Astrocyte (in vitro differentiated cells and primary cell): Measurements from ENCODE around the gene COL19A1. TPM values are rescaled to one million over a fixed set of nuclear protein-coding genes. Genes with fewer than 3 reads are reported as not detected.

ENCODE experiments used
- DNase-seq: peaks from one replicate; pipeline ENCODE4 v3.0.0-alpha.2; 2010; ENCODE audit warnings: low read depth
- FAIRE-seq: peaks from 2 replicates; lab custom pipeline; 2011; peaks lifted over from hg19 to GRCh38; lab: Jason Lieb, UNC
- H2AFZ ChIP-seq: 2 replicates; pipeline ENCODE4 v1.6.0; 2012; ENCODE audit warnings: low read depth, low read length, inconsistent platforms
- H3K27ac ChIP-seq: 2 replicates; pipeline ENCODE4 v1.5.1; 2011; ENCODE audit warnings: low read depth, low read length, inconsistent platforms
- H3K27me3 ChIP-seq: 2 replicates; pipeline ENCODE4 v1.6.0; 2011; ENCODE audit warnings: low read length, inconsistent platforms; ENCODE audit not compliant: insufficient read depth
- H3K36me3 ChIP-seq: 2 replicates; pipeline ENCODE4 v1.5.1; 2011; ENCODE audit warnings: low read length, inconsistent platforms; ENCODE audit not compliant: insufficient read depth
- H3K4me1 ChIP-seq: 2 replicates; pipeline ENCODE4 v1.5.1; 2011; ENCODE audit warnings: low read length, inconsistent platforms; ENCODE audit not compliant: insufficient read depth
- H3K4me2 ChIP-seq: 2 replicates; pipeline ENCODE4 v1.6.0; 2012; ENCODE audit warnings: low read length, inconsistent platforms
- H3K4me3 ChIP-seq: 2 replicates; pipeline ENCODE4 v1.5.1; 2011; ENCODE audit warnings: low read depth, mild to moderate bottlenecking, low read length, inconsistent platforms; ENCODE audit not compliant: insufficient read depth
- H3K79me2 ChIP-seq: 2 replicates; pipeline ENCODE4 v1.6.0; 2012; ENCODE audit warnings: mild to moderate bottlenecking, low read length, inconsistent platforms; ENCODE audit not compliant: insufficient read depth
- H3K9ac ChIP-seq: 2 replicates; pipeline ENCODE4 v1.6.0; 2012; ENCODE audit warnings: mild to moderate bottlenecking, low read length, inconsistent platforms
- H3K9me3 ChIP-seq: 2 replicates; pipeline ENCODE4 v1.5.1; 2012; ENCODE audit warnings: low read depth, mild to moderate bottlenecking, low read length, inconsistent platforms; ENCODE audit not compliant: insufficient read depth
- H4K20me1 ChIP-seq: 2 replicates; pipeline ENCODE4 v1.6.0; 2012; ENCODE audit warnings: low read length, inconsistent platforms; ENCODE audit not compliant: insufficient read depth
- H3K27ac Mint-ChIP-seq: one replicate; pipeline ENCODE4 v1.8.0; 2021; ENCODE audit warnings: mild to moderate bottlenecking, mixed read lengths; ENCODE audit not compliant: unreplicated experiment
- H3K27me3 Mint-ChIP-seq: one replicate; pipeline ENCODE4 v1.8.0; 2021; ENCODE audit warnings: low read depth, mixed read lengths; ENCODE audit not compliant: unreplicated experiment
- H3K36me3 Mint-ChIP-seq: one replicate; pipeline ENCODE4 v1.8.0; 2021; ENCODE audit warnings: low read depth, mixed read lengths; ENCODE audit not compliant: unreplicated experiment
- H3K4me1 Mint-ChIP-seq: one replicate; pipeline ENCODE4 v1.8.0; 2021; ENCODE audit warnings: low read depth, mixed read lengths; ENCODE audit not compliant: unreplicated experiment
- H3K4me3 Mint-ChIP-seq: one replicate; pipeline ENCODE4 v1.8.0; 2021; ENCODE audit warnings: mild to moderate bottlenecking, moderate library complexity, mixed read lengths; ENCODE audit not compliant: unreplicated experiment
- H3K9me3 Mint-ChIP-seq: one replicate; pipeline ENCODE4 v1.8.0; 2021; ENCODE audit warnings: mild to moderate bottlenecking, mixed read lengths; ENCODE audit not compliant: unreplicated experiment
- EZH2 ChIP-seq: IDR thresholded peaks from 2 replicates; pipeline ENCODE4 v1.6.1; 2012; ENCODE audit warnings: mild to moderate bottlenecking, low read length, inconsistent platforms; ENCODE audit not compliant: insufficient read depth
- total RNA-seq: library from RNA; stranded (reverse); gene quantifications from 2 replicates; pipeline ENCODE4 v1.2.1, GENCODE V29; 2021
- TF ChIP-seq, protein P1 (sequence below): IDR thresholded peaks from 2 replicates; pipeline ENCODE4 v1.5.1; 2011; ENCODE audit warnings: low read depth, mild to moderate bottlenecking, inconsistent platforms, low read length, moderate library complexity; ENCODE audit not compliant: insufficient read depth

COL19A1 gene
- total RNA-seq, 1 donor from 2014 or later = 0.18 TPM

DNA sequence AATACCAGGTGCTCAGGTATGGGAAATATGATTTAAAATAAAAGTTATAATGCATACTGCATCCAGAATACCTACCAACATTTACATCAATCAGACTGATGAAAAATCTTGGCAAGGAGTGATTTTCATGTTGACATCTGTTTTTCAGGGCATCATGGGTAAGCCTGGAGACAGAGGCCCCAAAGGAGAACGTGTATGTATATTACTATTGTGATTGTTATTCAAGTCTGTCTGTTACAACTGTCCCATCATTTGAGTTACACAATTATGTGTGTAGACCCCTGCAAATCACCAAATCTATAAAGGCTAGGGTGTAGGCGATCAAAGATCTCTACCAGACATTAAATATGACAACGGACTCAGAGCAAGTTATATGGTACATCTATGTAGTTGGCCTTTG lies 318.4 kb downstream of the COL19A1 start:
- no peak overlapping the region for H3K4me3 ChIP-seq
- H3K79me2 ChIP-seq = no peaks in the 10 kb centered on the region
- H4K20me1 ChIP-seq = no peaks in the 10 kb centered on the region
- DNase-seq (no peak), FAIRE-seq (no peak)
- H3K27me3 ChIP-seq = no peaks in the 10 kb centered on the region
- H3K4me1 ChIP-seq = no peaks in the 10 kb centered on the region
- no peak overlapping the region for H3K9ac ChIP-seq
- TF ChIP-seq, protein P1, sequence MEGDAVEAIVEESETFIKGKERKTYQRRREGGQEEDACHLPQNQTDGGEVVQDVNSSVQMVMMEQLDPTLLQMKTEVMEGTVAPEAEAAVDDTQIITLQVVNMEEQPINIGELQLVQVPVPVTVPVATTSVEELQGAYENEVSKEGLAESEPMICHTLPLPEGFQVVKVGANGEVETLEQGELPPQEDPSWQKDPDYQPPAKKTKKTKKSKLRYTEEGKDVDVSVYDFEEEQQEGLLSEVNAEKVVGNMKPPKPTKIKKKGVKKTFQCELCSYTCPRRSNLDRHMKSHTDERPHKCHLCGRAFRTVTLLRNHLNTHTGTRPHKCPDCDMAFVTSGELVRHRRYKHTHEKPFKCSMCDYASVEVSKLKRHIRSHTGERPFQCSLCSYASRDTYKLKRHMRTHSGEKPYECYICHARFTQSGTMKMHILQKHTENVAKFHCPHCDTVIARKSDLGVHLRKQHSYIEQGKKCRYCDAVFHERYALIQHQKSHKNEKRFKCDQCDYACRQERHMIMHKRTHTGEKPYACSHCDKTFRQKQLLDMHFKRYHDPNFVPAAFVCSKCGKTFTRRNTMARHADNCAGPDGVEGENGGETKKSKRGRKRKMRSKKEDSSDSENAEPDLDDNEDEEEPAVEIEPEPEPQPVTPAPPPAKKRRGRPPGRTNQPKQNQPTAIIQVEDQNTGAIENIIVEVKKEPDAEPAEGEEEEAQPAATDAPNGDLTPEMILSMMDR = no peak
- TF ChIP-seq EZH2 = no peak
- no peaks in the 10 kb centered on the region for H3K36me3 Mint-ChIP-seq
- no peaks in the 10 kb centered on the region for H3K4me1 Mint-ChIP-seq
- H3K9me3 ChIP-seq = peaks cover 2% of the 10 kb centered on the region
- H2AFZ ChIP-seq = no peak overlapping the region
- H3K4me3 Mint-ChIP-seq = no peak overlapping the region
- no peak overlapping the region for H3K4me2 ChIP-seq
- no peaks in the 10 kb centered on the region for H3K27me3 Mint-ChIP-seq
- H3K27ac Mint-ChIP-seq = no peak overlapping the region
- peaks cover 2% of the 10 kb centered on the region for H3K9me3 Mint-ChIP-seq
- no peak overlapping the region for H3K27ac ChIP-seq
- H3K36me3 ChIP-seq = no peaks in the 10 kb centered on the region

- H3K9me3 ChIP-seq = peaks cover 2% of the 10 kb centered on the region
- Mint-ChIP-seq H3K4me3 (no peak overlapping the region), H3K27me3 (no peaks in the 10 kb centered on the region), H3K27ac (no peak overlapping the region), H3K9me3 (no peaks in the 10 kb centered on the region), H3K36me3 (no peaks in the 10 kb centered on the region), H3K4me1 (no peaks in the 10 kb centered on the region)
- H3K27ac ChIP-seq = no peak overlapping the region
- H3K4me3 ChIP-seq = no peak overlapping the region
- H2AFZ ChIP-seq = no peak overlapping the region
- no peaks in the 10 kb centered on the region for H3K4me1 ChIP-seq
- DNase-seq (no peak), FAIRE-seq (no peak)
- no peak overlapping the region for H3K9ac ChIP-seq
- no peak for TF ChIP-seq EZH2
- TF ChIP-seq, protein P1 = no peak
- no peaks in the 10 kb centered on the region for H3K27me3 ChIP-seq
- H3K79me2 ChIP-seq = no peaks in the 10 kb centered on the region
- no peak overlapping the region for H3K4me2 ChIP-seq
- no peaks in the 10 kb centered on the region for H3K36me3 ChIP-seq
- H4K20me1 ChIP-seq = no peaks in the 10 kb centered on the region
Observed at GRCh38 chr6:70186461-70186860, 320.1 kb downstream of the COL19A1 start.

DNA sequence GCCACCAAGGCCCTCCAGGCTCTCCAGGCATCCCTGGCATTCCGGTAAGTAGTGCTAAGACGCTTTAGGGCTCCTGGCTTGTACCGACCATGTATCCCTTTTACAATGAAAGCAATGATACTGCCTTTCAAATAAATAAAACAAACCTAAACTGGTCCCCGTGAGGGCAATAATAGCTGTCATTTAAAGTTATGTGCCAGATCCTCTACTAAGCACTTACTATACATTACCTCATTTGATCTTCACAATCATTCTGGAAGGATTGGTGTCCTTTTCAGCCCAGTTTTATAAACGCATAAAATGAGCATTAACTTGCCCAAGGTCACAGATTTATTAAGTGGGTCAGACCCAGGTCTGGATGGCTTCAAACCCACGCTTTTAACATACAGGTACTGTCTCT lies 321.8 kb downstream of the COL19A1 start:
- Histone ChIP-seq H3K4me1 (no peaks in the 10 kb centered on the region), H3K36me3 (no peaks in the 10 kb centered on the region), H3K27me3 (no peaks in the 10 kb centered on the region), H3K9ac (no peak overlapping the region), H3K4me2 (no peak overlapping the region), H3K9me3 (no peaks in the 10 kb centered on the region), H3K4me3 (no peak overlapping the region), H3K27ac (no peak overlapping the region), H2AFZ (no peak overlapping the region), H3K79me2 (no peaks in the 10 kb centered on the region), H4K20me1 (no peaks in the 10 kb centered on the region)
- Mint-ChIP-seq H3K27ac (no peak overlapping the region), H3K9me3 (no peaks in the 10 kb centered on the region), H3K27me3 (no peaks in the 10 kb centered on the region), H3K36me3 (no peaks in the 10 kb centered on the region), H3K4me1 (no peaks in the 10 kb centered on the region), H3K4me3 (no peak overlapping the region)
- DNase-seq (no peak), FAIRE-seq (no peak)
- no peak for TF ChIP-seq EZH2
- TF ChIP-seq, protein P1 = no peak
